ENCODE data around the gene ADPRM.
"Not testable (repeated sequence)": the region's sequence is repeated elsewhere in the genome, so short reads cannot be mapped to it uniquely, and the experiment has no call there.

The ADPRM gene

DNA sequence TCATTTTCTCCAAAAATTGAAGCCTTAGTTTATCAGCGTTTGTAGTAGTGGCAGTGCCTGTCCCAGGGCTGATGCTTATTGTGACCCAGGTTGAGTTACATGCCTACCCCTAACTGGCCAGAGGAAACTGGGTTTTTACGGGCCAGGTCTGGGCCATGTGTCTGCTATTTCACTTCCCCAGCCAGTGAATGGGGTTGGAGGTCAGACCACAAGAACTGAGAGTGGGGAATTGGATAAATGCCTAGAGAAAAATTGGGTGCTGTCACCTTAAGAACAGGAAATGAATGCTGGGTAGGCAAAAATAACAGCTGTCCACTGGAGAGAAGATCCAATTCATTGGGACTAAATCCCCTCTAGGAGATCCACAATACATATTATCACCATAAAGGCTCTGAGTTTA is 5.2 kb downstream of the ADPRM start:
- DNase-seq: no peak

- no peak for DNase-seq
Measured at GRCh38 chr17:10705727-10706126, 8.3 kb downstream of the ADPRM start.

GRCh38 chr17:10713318-10713717 is 15.9 kb downstream of the ADPRM start:
- no peak for DNase-seq

GRCh38 chr17:10716218-10716617 is 18.8 kb downstream of the ADPRM start:
- DNase-seq: no peak

DNA sequence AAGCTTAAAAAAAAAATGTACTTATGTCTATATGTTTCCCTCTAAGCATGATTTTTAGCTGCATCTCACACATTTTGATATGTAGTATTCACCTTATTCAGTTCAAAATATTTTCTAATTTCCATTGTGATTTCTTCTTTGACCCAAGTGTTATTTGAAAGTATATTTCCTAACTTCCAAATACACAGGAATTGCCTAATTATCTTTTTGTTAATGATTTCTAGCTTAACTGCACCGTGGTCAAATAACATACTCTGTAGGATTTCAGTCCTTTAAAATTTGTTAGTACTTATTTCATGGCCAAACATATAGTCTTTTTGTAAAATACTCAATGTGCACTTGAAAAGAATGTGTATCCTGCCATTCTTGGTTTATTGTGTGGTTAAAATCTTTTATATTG is 21.2 kb downstream of the ADPRM start:
- no peak for DNase-seq

GRCh38 chr17:10724546-10725195 is 27.3 kb downstream of the ADPRM start:
- no peak for DNase-seq

GRCh38 chr17:10725262-10725661 is 27.9 kb downstream of the ADPRM start:
- no peak for DNase-seq

- DNase-seq: no peak
Measured at GRCh38 chr17:10726196-10726595, 28.8 kb downstream of the ADPRM start.

- DNase-seq: peak; percentile 4
Measured at GRCh38 chr17:10727192-10727591, 29.8 kb downstream of the ADPRM start.

- DNase-seq: no peak
Measured at GRCh38 chr17:10728331-10728892, 31.0 kb downstream of the ADPRM start.

- DNase-seq: peak; percentile 4
Measured at GRCh38 chr17:10729334-10730193, 32.2 kb downstream of the ADPRM start, which contains the start of gene TMEM220. Gene TMEM220 (minus strand): TSS chr17:10730023. CDS start chr17:10729851, 172 bp downstream.

- DNase-seq: not testable (repeated sequence)
Measured at GRCh38 chr17:10730247-10730646, 32.9 kb downstream of the ADPRM start.

DNA sequence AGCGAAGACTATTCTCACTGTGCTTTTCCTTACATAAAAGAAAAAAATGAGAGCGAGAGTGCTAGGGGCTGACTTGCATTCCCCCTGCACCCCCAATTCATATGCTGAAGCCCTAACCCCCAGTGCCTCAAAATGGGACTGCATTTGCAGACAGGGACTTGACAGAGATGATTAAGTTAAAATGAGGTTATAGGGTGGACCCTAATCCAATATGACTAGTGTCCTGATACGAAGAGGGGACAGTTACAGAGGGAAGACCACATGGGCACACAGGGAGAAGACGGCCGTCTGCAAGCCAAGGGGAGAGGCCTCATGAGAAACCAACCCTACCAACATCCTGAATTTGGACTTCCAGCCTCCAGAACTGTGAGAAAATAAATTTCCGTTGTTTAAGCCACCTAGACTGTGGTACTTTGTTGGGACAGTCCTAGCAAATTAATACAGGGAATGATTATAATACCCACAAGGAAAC is 34.0 kb downstream of the ADPRM start:
- no peak for DNase-seq

- DNase-seq: not testable (repeated sequence)
Measured at GRCh38 chr17:10732121-10732520, 34.7 kb downstream of the ADPRM start.

DNA sequence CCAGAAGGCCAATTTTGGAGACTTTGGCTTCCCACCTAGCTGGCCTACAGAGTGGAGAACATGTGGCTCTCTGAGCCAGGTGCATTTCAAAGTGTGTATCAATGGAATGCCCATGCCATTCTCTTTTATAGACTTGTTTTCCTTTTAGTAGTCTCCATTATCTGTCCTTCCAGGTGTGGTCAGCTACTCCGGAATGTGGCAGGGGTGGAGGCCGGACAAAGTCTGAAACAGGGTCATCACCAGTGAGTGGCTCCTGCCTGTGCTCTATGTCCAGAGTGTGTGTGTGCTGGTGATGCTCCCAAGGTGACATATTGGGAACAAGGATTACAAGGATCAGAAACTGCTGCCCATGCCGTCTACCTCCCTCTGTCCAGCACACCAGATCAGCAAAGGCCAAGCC is 36.3 kb downstream of the ADPRM start:
- no peak for DNase-seq

DNA sequence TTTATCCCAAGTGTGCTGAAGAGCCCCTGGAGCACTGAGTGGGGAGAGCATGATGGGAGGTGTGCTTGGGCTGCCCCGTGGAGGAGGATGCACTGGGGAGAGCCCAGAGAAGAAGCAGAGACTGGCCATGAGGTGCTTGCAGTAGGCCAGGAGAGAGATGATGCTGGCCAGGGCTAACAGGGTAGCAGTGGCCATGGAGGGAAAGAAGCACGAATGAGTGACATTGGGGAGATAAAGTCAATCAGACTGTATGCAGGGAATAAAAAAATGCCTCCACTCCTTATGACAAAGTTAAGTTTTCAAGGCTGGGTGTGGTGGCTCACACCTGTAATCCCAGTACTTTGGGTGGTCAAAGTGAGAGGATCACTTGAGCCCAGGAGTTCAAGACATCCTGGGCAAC is 37.9 kb downstream of the ADPRM start:
- DNase-seq: no peak

DNA sequence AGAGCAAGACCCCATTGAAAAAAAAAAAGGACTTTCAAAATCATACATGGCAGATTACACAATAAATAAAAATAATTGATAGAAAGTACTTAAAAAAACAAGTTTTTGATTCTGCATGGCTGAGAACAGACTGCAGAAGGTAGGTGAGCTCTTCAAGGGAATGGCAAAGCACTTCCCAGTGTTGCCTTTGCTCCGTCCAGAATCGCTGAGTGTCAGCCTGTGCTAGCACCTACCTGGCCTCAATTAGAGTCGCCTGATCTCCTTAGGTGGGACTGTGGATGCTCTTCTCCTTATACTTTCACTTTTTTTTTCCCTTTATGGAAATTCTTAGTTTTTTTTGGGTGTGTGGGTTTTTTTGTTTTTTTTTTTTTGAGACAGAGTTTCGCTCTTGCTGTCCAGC is 38.4 kb downstream of the ADPRM start:
- no peak for DNase-seq

DNA sequence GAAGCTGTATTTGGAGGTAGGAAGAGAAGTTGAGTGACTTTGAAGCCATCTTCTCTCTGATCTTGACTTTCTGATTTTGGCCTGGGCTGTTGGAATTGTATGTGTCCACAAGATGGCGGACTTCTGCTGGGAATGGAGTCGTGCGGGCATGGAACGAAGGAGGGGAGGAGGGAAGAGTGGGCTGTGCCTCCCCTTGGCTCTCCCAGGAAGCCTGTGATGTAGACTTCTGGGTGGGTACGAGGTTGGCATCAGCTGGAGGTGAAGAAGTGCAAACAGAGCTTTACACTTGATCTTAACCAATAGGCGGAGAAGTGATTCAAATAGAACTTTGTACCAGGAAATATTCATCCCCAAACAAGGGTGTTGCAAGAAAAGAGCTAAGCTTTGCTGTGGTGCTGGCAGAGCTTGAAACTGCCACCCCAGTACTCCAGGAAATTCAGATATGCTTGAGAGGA is 39.8 kb downstream of the ADPRM start:
- DNase-seq: peak; percentile 15

GRCh38 chr17:10737736-10738135 is 40.3 kb downstream of the ADPRM start:
- DNase-seq: no peak

DNA sequence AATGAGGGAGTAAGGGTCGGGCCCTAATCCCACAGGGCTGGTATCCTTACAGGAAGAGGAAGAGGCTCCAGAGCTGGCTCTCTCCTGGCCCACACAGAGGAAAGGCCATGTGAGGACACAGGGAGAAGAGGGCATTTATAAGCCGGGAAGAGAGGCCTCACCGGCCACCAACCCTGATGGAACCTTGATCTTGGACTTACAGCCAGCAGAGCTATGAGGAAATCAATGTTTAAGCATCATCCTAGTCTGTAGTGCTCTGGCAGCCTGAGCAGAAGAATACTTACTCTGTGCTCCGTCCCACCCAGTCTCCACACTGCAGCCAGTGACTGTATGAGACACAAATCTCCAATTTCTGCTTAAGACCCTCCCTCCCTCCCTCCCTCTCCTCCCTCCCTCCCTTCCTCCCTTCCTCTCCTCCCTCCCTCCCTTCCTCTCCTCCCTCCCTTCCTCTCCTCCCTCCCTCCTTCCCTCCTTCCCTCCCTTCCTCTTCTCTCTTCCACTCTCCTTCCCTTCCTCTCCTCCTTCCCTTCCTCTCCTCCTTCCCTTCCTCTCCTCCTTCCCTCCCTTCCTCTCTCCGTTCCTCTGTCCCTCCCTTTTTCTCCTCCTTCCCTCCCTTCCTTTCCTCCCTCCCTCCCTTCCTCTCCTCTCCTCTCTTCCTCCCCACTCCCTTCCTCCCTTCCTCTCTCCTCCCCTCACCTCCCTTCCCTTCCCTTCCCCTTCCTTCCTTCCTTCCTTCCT is 41.3 kb downstream of the ADPRM start:
- DNase-seq: no peak

- DNase-seq: no peak
Measured at GRCh38 chr17:10739386-10739785, 42.0 kb downstream of the ADPRM start.

DNA sequence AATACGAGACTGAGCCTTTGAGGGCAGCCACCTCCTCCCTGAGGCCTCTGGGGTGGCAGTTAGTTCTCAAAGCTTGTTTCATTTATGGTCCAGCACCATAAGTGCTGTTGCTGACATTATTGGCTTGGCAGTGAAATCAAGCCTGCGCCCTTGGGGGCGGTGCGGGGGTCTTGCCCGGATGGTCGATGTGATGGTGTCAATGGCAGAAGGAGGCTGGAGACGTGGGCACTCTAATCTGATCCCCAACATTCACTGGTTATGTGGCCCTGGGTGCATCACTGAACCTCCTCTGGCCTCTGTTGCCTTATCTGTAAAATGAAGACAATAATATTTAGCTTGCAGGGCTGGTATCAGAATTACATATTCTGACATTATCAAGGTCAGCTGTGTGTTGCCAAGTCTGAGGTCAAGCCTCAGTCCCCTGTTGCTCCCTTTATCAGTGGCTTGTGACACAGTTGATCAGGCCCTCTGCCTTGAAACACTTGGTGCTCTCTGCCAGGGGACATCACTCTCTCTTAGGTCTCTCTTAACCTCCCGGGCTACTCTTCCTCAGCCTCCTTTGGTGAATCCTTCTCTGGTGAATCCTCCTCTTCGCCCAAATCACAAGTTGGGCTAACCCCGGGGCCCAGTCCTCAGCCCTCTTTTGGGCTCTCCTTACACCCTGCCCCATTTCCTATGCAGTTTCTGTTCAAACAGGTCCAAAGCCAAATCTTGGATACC is 44.2 kb downstream of the ADPRM start:
- DNase-seq: no peak
